D341Med (cell line): ENCODE results near the gene HM13.
A peak's percentile ranks its signal among the peaks of the same experiment; 100 is the strongest.
"Not testable (repeated sequence)": the region's sequence is repeated elsewhere in the genome, so short reads cannot be mapped to it uniquely, and the experiment has no call there.

ENCODE experiments used
- DNase-seq: peaks from one replicate; pipeline ENCODE4 v3.0.0; 2012; ENCODE audit warnings: low spot score

HM13 gene

DNA sequence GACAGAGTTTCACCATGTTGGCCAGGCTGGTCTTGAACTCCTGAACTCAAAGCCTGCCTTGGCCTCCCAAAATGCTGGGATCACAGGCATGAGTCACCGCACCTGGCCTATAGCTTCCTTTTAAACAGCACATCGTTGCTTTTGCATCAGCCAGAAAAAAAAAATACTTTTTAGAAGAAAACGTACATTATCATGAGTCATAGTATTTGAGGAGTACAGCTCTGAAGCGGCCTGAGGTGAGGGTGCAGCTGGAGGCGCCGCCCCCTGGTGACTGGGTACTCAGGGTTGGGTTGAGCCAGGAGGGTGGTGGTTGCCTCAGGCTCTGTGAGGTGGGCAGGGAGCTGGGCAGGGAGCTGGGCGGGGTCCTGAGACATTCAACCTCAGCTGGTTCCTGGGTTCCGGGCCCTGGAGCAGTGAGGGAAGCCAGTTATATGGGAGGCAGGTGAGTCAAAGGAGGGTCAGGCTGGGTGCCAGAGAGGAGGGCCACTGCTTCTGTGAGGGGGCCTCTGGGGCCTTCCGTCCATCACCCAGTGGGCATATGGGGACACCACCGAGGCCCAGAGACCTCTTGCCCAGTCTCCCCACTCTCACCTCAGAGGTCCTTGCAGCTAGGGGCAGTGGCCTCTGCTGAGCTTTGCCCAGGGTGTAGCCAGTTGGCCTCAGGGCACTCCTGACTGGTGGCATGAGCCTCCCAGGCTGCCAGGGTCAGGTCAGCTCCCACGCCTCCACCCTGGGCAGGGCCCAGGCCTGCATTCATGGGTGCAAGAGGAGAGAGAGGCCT lies 79.2 kb downstream of the HM13 start:
- DNase-seq: no peak

DNA sequence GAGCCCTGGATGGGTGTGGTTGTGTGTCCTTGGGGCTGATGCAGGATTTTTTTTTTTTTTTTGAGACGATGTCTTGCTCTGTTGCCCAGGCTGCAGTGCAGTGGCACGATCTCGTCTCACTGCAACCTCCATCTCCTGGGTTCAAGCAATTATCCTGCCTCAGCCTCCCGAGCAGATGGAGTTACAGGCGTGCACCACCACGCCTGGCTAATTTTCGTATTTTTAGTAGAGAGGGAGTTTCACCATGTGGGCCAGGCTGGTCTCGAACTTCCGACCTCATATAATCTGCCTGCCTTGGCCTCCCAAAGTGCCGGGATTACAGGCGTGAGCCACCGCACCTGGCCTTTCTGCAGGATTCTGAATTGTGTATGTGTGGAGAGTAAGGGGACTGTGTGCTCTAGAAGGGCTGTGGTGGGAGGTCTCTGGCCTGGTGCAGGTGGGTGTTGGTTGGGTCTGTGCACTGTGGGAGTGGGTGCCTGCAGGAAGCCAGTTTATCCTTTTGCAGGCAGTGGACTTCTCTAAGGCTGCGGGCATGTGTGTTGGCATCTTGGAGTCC lies 79.8 kb downstream of the HM13 start:
- no peak for DNase-seq

DNA sequence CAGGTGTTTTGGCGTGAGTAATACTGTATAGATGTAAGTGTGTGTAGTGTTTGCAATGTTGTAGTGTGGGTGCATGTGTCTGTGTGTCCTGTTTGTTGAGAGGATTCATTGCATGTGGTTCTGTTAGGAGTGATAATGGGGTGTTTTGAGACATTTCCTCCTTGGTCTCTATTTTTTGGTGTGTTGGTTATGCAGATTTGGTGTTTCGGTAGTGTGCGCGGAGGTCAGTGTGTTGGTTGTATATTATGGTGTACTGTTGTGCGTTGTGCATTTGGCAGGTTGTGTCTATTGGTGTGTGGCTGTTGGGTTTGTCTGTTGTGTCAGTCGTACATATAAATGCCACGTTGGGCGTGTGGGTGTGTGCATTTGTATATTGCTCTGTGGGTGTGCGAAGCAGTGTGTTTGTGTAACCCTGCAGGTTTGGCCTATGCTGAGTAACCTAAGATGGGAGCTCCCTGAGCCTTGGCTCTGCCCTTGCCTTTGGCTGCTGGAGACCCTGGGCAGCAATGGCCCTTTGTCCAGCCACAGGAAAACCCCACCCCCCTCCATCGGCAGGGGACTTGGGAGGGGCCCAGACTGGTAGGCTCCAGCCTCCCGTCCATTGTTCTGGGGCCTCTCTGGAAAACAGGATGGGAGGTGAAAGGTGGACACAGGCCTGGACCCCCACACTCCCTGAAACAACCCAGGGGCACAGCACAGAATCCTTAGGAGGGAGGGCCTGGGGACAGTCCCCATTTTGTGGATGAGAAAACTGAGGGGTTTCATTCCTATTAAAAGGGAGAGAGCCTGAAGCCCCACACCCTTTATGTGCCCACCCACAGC lies 80.5 kb downstream of the HM13 start:
- no peak for DNase-seq

DNA sequence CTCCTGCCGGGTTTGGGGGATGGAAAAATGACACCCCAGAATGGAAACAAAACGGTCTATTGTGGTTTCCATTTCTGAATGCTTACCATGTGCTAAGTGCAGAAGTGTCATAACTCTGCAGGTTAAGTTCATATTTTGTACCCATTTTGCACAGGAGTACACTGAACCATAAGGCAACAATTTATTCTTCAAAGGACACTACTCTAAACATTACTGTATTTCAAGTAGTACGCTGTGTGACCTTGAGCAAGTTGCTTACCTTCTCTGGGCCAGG lies 81.1 kb downstream of the HM13 start:
- DNase-seq: no peak

DNA sequence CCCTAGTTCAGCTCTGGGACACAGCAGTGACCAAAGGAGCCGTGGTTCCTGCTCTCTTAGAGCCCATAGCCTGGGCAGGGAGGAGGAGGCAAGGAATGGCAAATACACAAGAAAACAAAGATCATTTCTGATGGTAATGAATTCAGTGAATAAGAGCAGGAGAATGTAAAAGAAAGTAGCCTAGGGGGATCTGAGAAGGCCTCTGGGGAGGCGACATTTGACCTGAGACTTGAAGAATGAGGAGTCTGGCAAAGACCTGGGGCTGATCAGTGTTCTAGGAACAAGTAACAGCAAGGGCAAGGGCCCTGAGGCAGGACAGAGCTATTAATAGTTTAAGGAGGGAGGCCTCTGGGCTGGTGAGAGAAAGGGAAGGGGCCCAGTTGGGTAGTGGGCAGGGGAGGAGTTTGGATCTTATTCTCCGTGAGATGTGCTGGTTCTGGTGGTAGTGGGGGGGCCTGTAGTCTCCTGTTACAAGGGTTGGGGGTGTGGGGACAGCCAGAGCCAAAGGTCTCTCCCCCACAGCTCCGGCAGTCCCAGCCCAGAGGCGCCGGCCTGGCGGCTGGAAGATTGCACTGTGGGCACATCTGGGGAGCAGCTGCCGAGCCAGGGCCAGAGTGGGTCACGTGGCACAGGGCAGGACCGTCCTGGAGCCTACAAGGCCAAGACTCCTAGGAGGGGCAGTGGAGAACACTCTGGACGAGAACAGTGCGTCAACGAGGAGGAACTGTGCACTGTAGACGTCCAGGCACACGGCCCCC lies 81.6 kb downstream of the HM13 start:
- DNase-seq: no peak

DNA sequence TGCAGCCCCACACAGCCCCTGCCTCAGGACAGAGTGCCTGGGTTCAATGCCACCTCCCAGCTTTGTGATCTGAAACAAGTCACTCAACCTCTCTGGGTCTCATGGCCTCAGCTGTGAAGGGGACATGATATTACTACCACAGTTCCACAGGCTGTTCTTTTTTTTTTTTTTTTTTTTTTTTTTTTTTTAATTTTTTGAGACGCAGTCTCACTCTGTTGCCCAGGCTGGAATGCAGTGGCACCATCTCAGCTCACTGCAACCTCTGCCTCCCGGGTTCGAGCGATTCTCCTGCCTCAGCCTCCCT lies 82.1 kb downstream of the HM13 start:
- not testable (repeated sequence) for DNase-seq

DNA sequence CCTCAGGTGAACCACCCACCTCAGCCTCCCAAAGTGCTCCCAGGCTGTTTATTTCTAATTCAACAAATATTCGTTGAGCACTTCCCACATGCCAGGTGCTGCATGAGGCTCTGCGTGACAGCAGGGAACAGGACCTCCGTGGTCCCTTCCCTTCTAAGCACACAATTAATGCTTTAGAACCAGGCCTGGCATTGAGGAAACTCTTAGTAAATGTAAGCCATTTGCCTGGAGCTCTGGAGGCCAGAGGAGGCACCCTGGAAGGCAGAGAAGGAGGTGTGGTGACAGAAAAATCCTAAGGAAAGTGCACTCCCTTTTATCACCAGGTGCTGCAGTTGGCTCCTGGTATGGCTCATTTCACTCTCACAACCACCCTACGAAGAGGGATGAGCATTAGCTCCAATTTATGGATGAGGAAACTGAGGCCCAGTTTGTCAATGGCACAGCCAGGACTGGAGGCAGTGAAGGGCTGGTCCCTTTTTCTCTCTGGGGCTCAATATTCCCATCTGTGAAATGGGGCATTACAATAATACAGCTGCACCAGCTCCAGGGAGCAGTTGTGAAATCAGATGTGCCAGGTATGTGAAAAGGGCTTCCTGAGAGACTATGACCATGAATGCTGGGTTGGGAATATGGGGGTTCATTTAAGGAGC lies 82.7 kb downstream of the HM13 start:
- DNase-seq: no peak

DNA sequence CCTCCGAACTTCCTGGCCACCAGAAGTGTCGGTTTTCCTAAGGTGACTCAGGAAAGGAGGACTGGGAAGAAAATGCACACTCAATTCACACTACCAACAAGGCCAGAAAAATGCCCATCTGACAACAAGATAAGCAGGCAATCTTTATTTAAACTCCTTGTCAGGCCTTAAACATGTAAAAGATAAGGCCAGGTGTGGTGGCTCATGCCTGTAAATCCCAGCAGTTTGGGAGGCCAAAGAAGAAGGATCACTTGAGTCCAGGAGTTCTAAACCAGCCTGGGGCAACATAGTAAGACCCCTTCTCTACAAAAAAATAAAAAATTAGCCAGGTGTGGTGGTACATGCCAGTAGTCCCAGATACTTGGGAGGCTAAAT lies 83.2 kb downstream of the HM13 start:
- no peak for DNase-seq

DNA sequence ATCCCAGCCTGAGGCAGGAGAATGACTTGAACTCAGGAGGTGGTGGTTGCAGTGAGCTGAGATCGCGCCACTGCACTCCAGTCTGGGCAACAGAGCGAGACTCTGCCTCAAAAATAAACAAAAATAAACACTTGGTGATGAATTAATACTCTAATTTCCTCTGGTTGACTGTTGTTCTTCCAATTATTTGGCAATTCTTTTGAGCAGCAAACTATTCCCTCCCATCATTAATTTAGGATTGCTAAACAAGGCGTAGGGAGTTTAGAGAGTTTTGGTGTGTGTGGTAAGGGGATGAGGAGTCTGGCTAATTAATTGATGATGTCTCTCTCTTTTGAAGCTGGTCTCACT lies 88.2 kb downstream of the HM13 start:
- no peak for DNase-seq

DNA sequence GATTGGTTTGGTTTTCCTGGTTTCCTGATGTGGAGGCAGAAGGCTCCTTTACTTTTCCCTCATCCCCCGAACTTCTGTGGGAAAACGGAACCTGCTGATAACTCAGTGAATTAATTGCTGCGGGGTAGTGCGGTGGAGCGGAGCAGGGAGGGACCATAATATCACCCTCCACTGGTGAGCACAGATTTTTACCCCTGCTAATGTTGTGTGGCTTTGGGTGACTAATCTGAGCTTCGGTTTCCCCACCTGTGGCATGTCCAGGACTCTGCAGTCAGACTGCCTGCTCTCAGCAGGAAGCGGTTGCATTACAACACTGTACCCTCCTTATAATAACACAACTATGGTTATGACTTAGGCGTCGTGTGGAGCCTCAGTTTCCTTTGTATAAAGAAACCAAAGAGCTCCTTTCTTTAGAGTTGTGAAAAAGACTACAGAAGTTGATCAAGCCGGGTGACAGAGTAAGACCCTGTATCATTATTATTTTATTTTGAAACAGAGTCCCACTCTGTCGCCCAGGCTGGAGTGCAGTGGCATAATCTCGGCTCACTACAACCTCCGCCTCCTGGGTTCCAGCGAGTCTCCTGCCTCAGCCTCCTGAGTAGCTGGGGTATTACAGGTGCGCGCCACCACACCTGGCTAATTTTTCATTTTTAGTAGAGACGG lies 88.7 kb downstream of the HM13 start:
- DNase-seq: no peak

DNA sequence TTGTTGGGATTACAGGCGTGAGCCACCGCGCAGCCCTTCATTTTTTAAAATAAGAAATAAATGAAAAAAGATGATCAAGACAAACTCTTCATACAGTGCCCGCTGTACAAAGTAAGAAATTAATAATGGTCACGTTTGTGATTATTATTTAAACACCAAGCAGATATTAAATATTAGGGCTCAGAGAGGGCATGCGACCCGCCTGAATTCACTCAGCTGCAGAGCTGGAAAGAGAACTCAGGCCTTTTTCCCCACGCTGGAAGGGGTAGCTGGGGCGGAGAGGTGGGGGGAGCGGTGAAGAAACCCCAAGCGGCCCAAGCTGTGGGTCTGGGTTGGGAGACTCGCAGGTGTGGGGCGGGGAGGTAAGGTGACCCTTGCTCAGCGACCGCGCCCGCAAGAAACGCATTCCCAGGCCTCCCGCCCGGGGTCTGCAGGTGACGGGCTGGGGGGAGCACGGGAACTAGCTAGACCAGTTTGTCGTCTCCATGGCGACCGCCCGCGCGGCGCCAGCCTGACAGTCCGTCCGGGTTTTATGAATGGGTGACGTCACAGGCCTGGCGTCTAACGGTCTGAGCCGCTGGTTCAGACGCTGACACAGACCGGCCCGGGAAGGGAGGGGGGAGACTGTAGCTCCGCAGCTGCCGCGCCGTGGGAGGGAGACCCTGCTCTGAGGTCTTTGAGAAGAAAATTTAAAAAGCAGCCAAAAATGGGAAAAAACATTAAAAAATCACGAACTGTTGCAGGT lies 89.8 kb downstream of the HM13 start:
- peak; percentile 94 for DNase-seq

DNA sequence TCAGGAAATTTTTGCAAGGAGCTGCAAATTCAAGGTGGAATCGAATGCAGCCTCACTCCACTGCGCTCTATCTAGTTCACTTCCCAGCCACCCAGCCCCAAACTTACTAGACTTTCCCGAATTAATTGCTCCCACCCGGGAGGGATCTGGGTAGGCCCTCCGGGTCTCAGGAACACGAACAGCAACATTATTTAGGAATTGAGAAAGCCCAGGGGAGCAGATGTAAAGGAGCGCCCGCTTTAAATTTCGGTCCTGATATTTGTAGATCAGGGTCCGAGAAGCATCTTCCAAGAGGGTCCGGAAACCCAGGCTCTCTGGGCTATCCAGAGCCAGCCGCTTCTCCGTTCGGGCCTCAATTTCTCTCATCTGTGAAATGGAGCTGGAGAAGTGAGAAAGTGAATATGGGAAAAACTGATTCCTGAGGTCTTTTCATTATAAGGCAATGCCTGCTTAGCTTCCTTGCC lies 90.4 kb downstream of the HM13 start:
- DNase-seq: no peak

DNA sequence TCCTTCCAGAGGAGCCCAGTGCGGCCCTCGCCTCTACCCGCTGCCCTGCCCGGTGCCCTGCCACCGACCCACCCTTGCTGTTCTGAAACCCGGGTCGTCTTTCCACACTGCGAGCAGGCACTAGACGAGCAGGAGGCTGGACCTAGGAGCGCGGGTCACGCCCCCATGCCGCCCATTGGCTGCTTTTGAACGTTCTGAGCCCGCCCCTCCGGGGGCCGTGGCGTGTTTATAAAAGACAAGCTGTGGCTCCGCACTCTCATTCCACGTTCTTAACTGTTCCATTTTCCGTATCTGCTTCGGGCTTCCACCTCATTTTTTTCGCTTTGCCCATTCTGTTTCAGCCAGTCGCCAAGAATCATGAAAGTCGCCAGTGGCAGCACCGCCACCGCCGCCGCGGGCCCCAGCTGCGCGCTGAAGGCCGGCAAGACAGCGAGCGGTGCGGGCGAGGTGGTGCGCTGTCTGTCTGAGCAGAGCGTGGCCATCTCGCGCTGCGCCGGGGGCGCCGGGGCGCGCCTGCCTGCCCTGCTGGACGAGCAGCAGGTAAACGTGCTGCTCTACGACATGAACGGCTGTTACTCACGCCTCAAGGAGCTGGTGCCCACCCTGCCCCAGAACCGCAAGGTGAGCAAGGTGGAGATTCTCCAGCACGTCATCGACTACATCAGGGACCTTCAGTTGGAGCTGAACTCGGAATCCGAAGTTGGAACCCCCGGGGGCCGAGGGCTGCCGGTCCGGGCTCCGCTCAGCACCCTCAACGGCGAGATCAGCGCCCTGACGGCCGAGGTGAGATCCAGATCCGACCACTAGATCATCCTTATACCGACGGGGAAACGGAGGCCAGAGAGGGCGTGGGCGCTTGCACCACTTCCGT lies 91.0 kb downstream of the HM13 start, which contains the start of gene ID1:
TSS of gene ID1 (plus strand) at position 259 of the 871 bp plus-strand sequence. CDS start at position 358, 99 bp downstream.
- DNase-seq: peak; percentile 92

DNA sequence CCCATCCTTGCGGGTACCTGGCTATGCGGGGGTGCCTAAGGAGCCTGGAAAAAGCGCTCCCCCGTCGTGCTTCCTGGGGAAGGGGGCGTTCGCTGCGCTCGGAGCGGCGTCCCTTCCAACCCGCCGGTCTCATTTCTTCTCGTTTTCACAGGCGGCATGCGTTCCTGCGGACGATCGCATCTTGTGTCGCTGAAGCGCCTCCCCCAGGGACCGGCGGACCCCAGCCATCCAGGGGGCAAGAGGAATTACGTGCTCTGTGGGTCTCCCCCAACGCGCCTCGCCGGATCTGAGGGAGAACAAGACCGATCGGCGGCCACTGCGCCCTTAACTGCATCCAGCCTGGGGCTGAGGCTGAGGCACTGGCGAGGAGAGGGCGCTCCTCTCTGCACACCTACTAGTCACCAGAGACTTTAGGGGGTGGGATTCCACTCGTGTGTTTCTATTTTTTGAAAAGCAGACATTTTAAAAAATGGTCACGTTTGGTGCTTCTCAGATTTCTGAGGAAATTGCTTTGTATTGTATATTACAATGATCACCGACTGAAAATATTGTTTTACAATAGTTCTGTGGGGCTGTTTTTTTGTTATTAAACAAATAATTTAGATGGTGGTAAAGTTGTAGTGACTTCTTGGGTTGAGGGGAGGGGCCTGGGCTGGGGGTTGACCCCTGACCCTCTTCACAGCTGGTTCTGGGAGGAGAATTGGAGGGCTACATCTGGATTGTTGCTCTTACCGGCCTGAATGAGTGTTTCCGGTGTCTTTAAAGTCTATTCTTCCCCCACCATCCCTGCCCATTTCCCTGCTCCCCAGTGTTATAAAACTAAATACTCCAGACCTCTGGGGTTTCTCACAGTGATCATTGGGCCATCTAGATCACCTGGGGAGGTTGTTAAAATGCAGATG lies 91.9 kb downstream of the HM13 start:
- no peak for DNase-seq

DNA sequence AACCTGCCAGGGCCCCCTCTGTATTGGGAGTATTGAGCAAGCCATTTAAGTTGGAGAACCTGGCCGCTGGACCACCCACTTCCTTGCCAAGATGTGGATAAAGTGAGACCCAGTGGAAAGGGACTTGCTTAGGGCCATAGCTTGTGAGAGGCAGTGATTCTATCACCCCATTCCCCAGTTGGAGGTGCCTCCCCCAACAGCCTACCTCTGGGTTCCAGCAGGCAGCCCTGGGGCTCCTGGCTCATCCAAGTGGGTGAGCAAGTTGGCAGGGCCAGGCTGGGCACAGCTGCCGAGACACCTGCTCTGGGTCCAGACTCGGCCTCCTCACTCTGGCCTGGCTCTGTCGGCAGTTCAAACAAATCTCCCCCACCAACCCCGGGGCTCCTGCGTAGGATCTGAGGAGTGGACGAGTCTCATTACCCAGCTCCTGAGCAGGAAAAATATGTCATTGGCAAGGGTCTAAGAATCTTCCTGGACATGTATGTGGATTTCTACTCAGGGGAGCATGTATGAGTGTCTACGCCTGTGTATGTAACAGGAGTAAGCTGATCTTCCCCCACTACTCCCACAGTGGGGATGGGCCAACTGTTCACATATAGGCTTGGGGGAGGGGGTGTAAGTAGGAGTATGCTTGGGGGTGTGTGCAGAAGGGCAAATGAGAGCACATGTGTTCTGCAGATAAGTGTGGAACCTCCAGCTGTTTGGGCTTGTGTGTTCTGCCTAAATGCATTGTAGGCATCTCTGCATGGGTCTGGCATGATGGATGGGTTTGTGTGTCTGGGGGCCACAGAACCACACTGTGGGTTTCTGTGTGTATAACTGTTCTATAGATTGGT lies 92.8 kb downstream of the HM13 start:
- peak; percentile 65 for DNase-seq

DNA sequence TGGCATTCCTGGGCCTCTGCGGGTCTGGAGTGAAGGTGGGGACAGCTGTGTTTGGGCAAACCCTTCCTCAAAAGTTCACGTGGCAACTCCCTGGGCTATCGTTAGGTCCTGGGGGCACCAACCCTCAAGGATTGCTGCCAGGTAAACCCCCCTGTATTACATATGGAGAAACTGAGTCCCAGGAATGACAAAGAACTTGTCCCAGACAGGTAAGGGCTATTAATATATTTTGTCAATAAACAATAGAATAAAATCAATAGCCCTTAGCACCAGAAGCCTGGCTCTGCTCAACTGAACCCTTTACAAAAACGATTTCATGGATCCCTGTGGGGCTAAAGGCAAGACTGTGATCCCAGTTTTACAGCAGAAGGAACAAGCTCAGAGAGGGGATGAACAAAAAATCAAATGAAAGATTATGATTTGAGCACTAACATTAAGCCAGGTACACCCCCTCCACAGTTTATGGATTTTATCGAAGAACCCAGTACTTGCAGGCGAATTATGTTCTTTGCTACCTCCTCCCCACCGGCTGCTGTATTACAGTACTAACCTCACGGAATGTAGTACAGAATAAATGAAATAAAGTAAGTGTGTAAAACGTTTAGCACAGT lies 93.5 kb downstream of the HM13 start:
- DNase-seq: no peak

DNA sequence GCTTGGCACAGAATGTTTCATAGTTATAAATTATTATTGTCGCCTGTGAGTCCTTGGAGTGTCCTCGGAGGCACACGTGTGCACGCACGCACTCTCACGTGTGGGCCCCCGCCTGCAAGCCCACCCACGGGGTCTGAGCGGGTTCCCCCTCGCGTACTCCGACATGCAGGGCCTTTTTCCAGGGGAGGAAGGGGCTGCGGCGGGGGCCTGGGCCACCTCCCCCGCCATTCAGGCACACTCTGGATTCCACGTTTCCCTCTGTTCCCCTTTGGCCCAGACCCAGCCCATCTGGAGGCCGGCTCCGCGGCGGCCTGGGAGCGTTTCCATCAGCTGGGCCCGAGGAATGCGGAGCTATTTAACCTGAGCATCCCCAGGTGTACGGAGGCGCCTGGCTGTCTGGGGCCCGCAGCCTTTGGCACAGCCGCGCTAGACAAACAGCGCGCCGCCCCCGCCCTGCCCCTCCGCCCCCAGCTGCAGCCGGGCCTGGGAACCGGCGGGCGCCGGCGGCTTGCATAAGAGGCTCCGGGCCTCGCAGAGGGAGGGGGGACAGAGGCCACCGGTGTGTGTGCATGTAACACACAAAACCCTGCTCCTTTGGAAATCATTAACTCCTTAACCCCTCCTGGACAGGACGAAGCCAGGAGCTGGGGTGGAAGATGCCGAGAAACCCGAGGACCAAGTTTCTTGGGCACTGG lies 94.2 kb downstream of the HM13 start:
- peak; percentile 88 for DNase-seq
